ENCODE results near the gene PCDH9.

The PCDH9 gene

GRCh38 chr13:66751691-66752090, 478.4 kb downstream of the PCDH9 start:
- H3K27me3 ChIP-seq (ENCODE audit: low read length): no peaks in the 10 kb centered on the region
- no peak overlapping the region for H3K4me2 ChIP-seq (ENCODE audit: low read depth, low read length, poor library complexity, severe bottlenecking)
- no peak overlapping the region for H3K4me3 ChIP-seq (ENCODE audit: insufficient read depth, low read length, poor library complexity, severe bottlenecking)
- H3K9me3 ChIP-seq (ENCODE audit: insufficient read depth, low read length): peaks cover 10% of the 10 kb centered on the region; the same call in 1 of the 2 replicates
- TF ChIP-seq EZH2phosphoT487 (conservative IDR thresholded peaks at IDR 0.05; ENCODE audit: low read length): no peak
- no peak for TF ChIP-seq CTCF (IDR thresholded peaks at IDR 0.05; ENCODE audit: insufficient read depth, low read length, poor library complexity, severe bottlenecking)
- no peaks in the 10 kb centered on the region for H3K79me2 ChIP-seq (ENCODE audit: insufficient read depth, low read length)
- H3K27ac ChIP-seq (ENCODE audit: low read depth, low read length): no peak overlapping the region
- H3F3A ChIP-seq (ENCODE audit: insufficient read depth): no peaks in the 10 kb centered on the region
- peaks cover 5% of the 10 kb centered on the region; the same call in 1 of the 2 replicates for H3K36me3 ChIP-seq (ENCODE audit: low read length)
- no peak overlapping the region for H3K9ac ChIP-seq (ENCODE audit: low read length)
- H4K20me1 ChIP-seq (ENCODE audit: low read depth, low read length): no peaks in the 10 kb centered on the region
- no peaks in the 10 kb centered on the region for H3K9me2 ChIP-seq (replicated peaks; ENCODE audit: insufficient read depth, low read length)
- peak overlapping the region; percentile 15 for H2AFZ ChIP-seq (ENCODE audit: low read depth, low read length, severe bottlenecking)

- H3K27ac ChIP-seq (ENCODE audit: low read depth, low read length): no peak overlapping the region
- H3K79me2 ChIP-seq (ENCODE audit: insufficient read depth, low read length): no peaks in the 10 kb centered on the region
- H3K9ac ChIP-seq (ENCODE audit: low read length): no peak overlapping the region
- no peak for TF ChIP-seq EZH2phosphoT487 (conservative IDR thresholded peaks at IDR 0.05; ENCODE audit: low read length)
- TF ChIP-seq CTCF (IDR thresholded peaks at IDR 0.05; ENCODE audit: insufficient read depth, low read length, poor library complexity, severe bottlenecking): no peak
- peaks cover 10% of the 10 kb centered on the region; the same call in 1 of the 2 replicates for H3K9me3 ChIP-seq (ENCODE audit: insufficient read depth, low read length)
- no peaks in the 10 kb centered on the region for H3F3A ChIP-seq (ENCODE audit: insufficient read depth)
- no peaks in the 10 kb centered on the region for H4K20me1 ChIP-seq (ENCODE audit: low read depth, low read length)
- H3K27me3 ChIP-seq (ENCODE audit: low read length): no peaks in the 10 kb centered on the region
- H2AFZ ChIP-seq (ENCODE audit: low read depth, low read length, severe bottlenecking): peak overlapping the region; percentile 38
- no peak overlapping the region for H3K4me3 ChIP-seq (ENCODE audit: insufficient read depth, low read length, poor library complexity, severe bottlenecking)
- H3K4me2 ChIP-seq (ENCODE audit: low read depth, low read length, poor library complexity, severe bottlenecking): no peak overlapping the region
- H3K36me3 ChIP-seq (ENCODE audit: low read length): peaks cover 5% of the 10 kb centered on the region; the same call in 1 of the 2 replicates
- no peaks in the 10 kb centered on the region for H3K9me2 ChIP-seq (replicated peaks; ENCODE audit: insufficient read depth, low read length)
Observed at GRCh38 chr13:66748712-66749111, 481.4 kb downstream of the PCDH9 start.

GRCh38 chr13:66745307-66745706, 484.8 kb downstream of the PCDH9 start:
- H3F3A ChIP-seq (ENCODE audit: insufficient read depth): no peaks in the 10 kb centered on the region
- H3K9me2 ChIP-seq (replicated peaks; ENCODE audit: insufficient read depth, low read length): no peaks in the 10 kb centered on the region
- no peak overlapping the region for H2AFZ ChIP-seq (ENCODE audit: low read depth, low read length, severe bottlenecking)
- H3K4me2 ChIP-seq (ENCODE audit: low read depth, low read length, poor library complexity, severe bottlenecking): no peak overlapping the region
- peaks cover 5% of the 10 kb centered on the region; the same call in 1 of the 2 replicates for H3K36me3 ChIP-seq (ENCODE audit: low read length)
- H3K27me3 ChIP-seq (ENCODE audit: low read length): no peaks in the 10 kb centered on the region
- no peaks in the 10 kb centered on the region for H4K20me1 ChIP-seq (ENCODE audit: low read depth, low read length)
- no peaks in the 10 kb centered on the region for H3K79me2 ChIP-seq (ENCODE audit: insufficient read depth, low read length)
- H3K9me3 ChIP-seq (ENCODE audit: insufficient read depth, low read length): peaks cover 10% of the 10 kb centered on the region; the same call in 1 of the 2 replicates
- H3K27ac ChIP-seq (ENCODE audit: low read depth, low read length): no peak overlapping the region
- no peak for TF ChIP-seq CTCF (IDR thresholded peaks at IDR 0.05; ENCODE audit: insufficient read depth, low read length, poor library complexity, severe bottlenecking)
- TF ChIP-seq EZH2phosphoT487 (conservative IDR thresholded peaks at IDR 0.05; ENCODE audit: low read length): no peak
- H3K9ac ChIP-seq (ENCODE audit: low read length): no peak overlapping the region
- H3K4me3 ChIP-seq (ENCODE audit: insufficient read depth, low read length, poor library complexity, severe bottlenecking): no peak overlapping the region

Measured in SU-DHL-6 (cell line).